GM12875 (cell line): Measurements from ENCODE around the gene ADGRA1.

Source experiments
- H3K4me3 ChIP-seq: one replicate; pipeline ENCODE4 v1.5.1; 2011; ENCODE audit warnings: low read depth, low read length, control low read depth
- TF ChIP-seq, protein P1 (sequence below): IDR thresholded peaks from 2 replicates; pipeline ENCODE4 v1.5.1; 2011; ENCODE audit warnings: low read depth, mild to moderate bottlenecking, control low read depth, inconsistent platforms, low read length, moderate library complexity, borderline replicate concordance; ENCODE audit not compliant: insufficient read depth

Gene ADGRA1

DNA sequence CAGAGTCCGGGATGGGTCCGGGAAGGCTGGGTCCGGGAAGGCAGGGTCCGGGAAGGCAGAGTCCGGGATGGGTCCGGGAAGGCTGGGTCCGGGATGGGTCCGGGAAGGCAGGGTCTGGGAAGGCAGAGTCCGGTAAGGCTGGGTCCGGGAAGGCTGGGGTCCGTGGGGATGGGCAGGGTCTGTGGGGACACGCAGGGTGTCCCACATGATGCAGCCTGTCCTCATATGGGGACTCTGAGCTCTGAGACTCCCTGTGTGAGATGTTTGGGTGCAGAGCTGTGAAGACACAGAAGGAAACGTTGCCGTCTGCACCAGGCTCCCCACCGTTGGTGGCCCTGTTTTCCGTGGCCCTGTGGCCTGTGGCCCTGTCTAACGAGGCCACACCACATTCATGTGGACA lies 45.7 kb upstream of the ADGRA1 start:
- TF ChIP-seq, protein P1, sequence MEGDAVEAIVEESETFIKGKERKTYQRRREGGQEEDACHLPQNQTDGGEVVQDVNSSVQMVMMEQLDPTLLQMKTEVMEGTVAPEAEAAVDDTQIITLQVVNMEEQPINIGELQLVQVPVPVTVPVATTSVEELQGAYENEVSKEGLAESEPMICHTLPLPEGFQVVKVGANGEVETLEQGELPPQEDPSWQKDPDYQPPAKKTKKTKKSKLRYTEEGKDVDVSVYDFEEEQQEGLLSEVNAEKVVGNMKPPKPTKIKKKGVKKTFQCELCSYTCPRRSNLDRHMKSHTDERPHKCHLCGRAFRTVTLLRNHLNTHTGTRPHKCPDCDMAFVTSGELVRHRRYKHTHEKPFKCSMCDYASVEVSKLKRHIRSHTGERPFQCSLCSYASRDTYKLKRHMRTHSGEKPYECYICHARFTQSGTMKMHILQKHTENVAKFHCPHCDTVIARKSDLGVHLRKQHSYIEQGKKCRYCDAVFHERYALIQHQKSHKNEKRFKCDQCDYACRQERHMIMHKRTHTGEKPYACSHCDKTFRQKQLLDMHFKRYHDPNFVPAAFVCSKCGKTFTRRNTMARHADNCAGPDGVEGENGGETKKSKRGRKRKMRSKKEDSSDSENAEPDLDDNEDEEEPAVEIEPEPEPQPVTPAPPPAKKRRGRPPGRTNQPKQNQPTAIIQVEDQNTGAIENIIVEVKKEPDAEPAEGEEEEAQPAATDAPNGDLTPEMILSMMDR: no peak
- H3K4me3 ChIP-seq: no peak overlapping the region

DNA sequence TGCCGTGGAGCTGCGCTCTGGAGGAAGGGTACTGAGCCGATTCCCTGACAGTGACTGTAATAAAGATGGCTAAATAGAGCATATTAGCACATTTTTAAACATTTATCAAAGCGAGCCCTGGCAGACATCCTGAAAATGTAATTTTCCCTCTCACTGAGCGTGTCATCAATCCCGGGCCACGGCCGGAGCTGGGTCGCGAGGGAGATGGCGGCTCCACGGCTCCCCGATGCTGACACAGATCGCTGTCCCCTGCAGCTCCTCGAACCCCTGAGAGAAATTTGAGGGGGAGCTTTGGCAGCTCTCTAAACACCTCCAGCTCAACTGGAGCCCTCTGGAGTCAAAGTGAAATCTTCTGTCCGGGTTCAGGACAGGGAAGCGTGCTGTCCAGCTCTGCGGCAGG lies 44.9 kb upstream of the ADGRA1 start:
- H3K4me3 ChIP-seq: no peak overlapping the region
- TF ChIP-seq, protein P1: no peak

DNA sequence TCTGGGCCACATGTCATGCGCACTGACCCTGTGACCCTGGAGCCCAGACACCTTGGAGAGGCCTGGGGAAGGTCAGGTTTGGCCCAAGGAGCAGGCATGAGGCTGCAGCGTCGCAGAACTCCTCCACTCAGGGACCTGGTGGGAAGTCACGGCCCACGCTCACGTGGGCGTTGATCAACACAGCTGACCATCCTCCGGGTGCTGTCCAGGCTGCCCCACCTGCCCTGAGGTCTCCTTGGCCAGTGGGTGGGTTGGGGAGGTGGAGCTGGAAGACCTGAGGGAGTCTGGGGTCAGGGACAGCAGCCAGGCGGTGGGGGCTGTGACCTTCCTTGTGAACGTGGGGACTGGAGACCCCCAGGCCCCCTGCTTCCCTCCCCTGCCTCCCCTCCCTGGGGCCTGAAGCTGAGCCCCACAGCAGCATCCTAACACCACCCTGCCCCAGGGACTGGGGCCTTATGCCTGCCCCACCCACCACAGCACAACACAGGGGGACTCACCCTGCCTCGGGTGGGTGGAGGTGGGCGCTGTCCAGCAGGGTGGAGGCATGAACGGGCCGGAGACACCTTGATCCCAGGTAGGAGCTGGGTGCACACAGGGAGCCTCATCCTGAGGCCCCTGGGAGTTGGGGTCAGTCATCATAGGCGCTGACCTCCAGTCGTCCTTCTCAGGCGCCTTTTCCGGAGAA lies 44.0 kb upstream of the ADGRA1 start:
- TF ChIP-seq, protein P1: no peak
- H3K4me3 ChIP-seq: no peak overlapping the region

DNA sequence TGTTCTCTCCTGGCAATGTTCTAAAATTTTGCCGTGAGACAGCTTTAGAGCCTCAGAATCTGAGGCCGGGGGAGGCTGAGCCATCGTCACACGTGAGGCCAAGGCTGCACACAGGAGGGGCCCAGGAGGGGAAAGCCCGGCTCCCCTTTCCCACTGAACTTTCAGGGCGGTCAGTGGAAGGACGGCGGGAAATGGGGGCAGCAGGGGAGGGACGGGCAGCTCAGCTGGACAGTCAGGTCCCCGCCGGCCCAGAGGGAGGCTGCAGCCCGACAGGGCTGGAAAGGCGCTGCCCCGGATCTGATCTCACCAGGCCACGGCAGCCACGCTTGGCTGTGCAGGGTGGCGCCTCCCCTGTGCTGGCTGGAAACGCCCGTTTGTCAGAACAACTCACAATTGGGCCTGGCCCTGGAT lies 43.3 kb upstream of the ADGRA1 start:
- TF ChIP-seq, protein P1: no peak
- no peak overlapping the region for H3K4me3 ChIP-seq

DNA sequence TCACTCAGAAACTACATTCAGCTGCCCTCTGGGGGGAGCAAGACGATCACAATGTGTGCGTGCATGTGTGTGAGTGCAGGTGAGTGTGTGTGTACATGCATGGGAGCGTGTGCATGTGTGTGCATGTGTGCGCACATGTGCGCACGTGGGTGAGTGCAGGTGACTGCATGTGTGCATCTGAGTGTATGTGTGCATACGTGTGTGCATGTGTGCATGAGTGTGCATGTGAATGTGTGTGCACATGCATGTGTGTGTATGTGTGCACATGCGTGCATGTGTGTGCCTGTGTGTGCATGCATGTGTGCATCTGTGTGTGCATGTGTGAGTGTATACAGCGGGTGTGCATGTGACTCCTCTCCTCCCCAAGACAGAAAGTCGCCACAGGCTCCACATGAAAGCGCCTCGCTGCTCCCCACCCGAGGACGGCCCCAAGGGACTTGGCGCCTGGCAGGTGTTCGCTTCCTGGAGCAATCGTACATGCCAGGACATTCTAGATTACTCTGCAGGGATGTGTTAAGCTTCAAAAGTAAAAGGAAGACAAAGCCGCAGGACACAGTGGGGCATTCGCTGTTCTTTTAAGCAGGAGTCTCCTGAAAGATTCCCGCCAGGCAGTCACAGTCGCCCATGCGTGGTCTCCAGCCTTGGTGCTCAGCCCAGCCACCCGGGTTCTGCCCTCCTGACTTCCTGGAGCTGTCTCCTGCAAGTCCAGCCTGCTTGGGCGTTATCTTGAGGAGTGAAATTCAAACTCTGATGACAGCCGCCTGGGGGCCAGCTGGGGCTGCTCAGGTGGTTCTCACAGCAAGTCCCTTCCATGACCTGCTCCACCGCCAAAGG lies 42.0 kb upstream of the ADGRA1 start:
- TF ChIP-seq, protein P1: no peak
- no peak overlapping the region for H3K4me3 ChIP-seq

DNA sequence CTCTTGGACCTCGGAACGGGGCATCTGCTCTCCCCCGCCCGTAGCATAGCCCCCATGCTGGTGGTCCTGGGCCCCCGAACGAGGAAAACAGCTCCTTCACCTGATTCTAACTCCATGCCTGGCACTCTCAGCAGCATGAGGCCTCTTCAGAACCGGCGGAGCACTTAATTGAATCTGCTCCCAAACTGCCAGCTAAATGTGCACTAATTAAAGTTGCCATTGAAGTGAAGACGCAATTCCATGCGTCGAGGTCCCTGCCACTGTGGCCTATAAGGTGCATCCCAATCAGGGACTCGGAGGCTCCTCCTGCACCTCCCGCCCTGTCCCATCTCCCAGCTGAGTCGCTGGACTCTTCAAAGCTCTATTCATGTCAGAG lies 41.3 kb upstream of the ADGRA1 start:
- H3K4me3 ChIP-seq: no peak overlapping the region
- TF ChIP-seq, protein P1: no peak

DNA sequence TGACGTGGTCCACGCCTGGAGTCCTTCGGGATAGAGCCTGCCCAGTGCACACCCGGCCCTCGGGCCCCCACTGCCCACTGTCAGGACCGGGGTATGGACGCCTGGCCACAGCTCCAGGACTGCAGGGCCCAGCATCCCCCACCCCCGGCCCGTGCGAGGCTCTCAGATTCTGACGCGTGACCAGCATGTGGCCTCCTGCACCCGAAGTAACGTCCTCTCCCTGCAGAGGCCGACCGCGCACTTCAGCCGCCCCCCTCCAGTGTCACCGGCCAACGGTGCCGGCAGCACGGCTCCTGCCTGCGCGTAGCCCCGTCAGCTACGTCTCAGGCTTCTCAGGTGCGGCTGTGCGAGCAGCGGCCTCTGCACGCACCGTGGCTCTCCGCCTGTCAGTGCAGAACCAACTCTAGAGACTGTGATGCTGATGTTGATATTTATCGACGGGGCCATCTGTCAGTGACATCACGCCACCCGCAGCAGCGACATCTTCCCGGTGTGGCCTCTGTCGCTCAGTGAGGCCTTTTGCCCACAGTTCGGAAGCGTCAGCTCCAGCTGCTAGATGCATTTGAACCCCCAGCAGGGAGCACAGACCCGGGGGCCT lies 40.1 kb upstream of the ADGRA1 start:
- no peak overlapping the region for H3K4me3 ChIP-seq
- TF ChIP-seq, protein P1: no peak
